ENCODE measurements around the gene TPPP3.
A peak's percentile ranks its signal among the peaks of the same experiment; 100 is the strongest.
"Not testable (repeated sequence)": the region's sequence is repeated elsewhere in the genome, so short reads cannot be mapped to it uniquely, and the experiment has no call there.

Gene TPPP3

DNA sequence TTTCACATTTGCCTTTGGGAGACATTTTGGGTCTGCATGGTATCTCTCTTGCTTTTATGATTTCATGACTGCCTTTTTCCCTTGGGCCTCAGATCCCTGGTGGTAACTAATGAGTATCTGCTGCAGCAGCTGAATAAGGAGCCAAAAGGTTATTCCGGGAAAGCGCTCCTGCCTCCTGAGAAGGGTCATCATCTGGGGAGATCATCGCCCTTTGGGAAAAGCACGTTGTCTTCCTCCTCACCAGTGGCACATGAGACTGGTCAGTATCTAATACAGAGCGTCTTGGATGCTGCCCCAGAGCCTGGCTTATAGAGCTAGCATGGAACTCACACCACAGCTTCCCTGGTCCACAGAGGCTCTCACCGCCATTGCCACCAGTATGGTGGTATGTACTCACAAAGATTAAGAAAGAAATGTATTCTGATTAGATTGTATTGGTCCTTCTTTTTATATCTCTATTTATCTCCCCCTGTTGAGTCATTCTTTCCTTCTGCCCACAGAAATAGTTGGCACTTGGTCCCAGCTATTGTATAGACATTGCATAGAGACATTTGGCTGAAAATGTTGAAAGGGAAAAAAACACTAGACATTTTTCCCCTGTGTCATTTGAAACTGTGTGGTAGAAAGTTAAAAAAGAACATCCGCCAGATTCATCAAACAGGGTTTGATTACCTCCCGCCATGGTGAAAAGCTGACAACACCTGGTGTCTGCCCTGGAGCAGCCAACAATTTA lies 8.4 kb downstream of the TPPP3 start:
- Histone ChIP-seq H3K9ac (ENCODE audit: low read length) (no peak overlapping the region), H2AFZ (ENCODE audit: low read depth, low read length) (no peak overlapping the region), H3K36me3 (ENCODE audit: control insufficient read depth in 1 of 2, insufficient read depth in 2 of 2, low read depth in 1 of 2, low read length in 2 of 2) (no peaks in the 10 kb centered on the region), H3K4me2 (ENCODE audit: low read length, poor library complexity, severe bottlenecking) (no peak overlapping the region), H2BK120ac (ENCODE audit: low read depth, low read length) (no peak overlapping the region), H3K23ac (ENCODE audit: low read length in 2 of 2) (no peak overlapping the region), H2AK5ac (ENCODE audit: low read length, severe bottlenecking) (no peak overlapping the region), H3K27ac (ENCODE audit: low read length, poor library complexity, severe bottlenecking) (no peak overlapping the region), H3K79me1 (replicated peaks; ENCODE audit: low read length, poor library complexity, severe bottlenecking) (no peaks in the 10 kb centered on the region), H2BK5ac (ENCODE audit: low read depth, low read length, poor library complexity, severe bottlenecking) (no peak overlapping the region), H3K4me3 (ENCODE audit: insufficient read depth in 1 of 2, low read depth in 1 of 2, low read length in 2 of 2) (no peak overlapping the region), H3K9me3 (ENCODE audit: control insufficient read depth, low read length) (no peaks in the 10 kb centered on the region), H2BK15ac (ENCODE audit: low read depth, poor library complexity, severe bottlenecking) (no peak overlapping the region), H3K14ac (ENCODE audit: low read length in 2 of 2) (no peak overlapping the region), H3K4ac (ENCODE audit: low read depth in 1 of 2, low read length in 2 of 2) (no peak overlapping the region), H3K4me1 (ENCODE audit: control insufficient read depth, insufficient read depth, low read depth, low read length) (no peaks in the 10 kb centered on the region), H3K27me3 (ENCODE audit: control insufficient read depth in 1 of 2, insufficient read depth in 1 of 2, low read length in 2 of 2) (peaks cover 29 to 54% of the 10 kb centered on the region in 2 experiments), H4K91ac (ENCODE audit: low read length) (no peak overlapping the region), H2BK12ac (ENCODE audit: low read length in 2 of 2) (no peak overlapping the region), H4K8ac (ENCODE audit: low read length) (no peak overlapping the region), H3K18ac (ENCODE audit: low read depth in 1 of 2, low read length in 2 of 2) (no peak overlapping the region)
- DNase-seq, result no peak
- 86% methylated on average over 7 of the region's 8 CpGs for WGBS

- Histone ChIP-seq H3K4ac (ENCODE audit: low read depth in 1 of 2, low read length in 2 of 2) (no peak overlapping the region), H3K27me3 (ENCODE audit: control insufficient read depth in 1 of 2, insufficient read depth in 1 of 2, low read length in 2 of 2) (peaks cover 25 to 49% of the 10 kb centered on the region in 2 experiments), H3K23ac (ENCODE audit: low read length in 2 of 2) (no peak overlapping the region), H2AFZ (ENCODE audit: low read depth, low read length) (no peak overlapping the region), H3K4me3 (ENCODE audit: insufficient read depth in 1 of 2, low read depth in 1 of 2, low read length in 2 of 2) (no peak overlapping the region), H4K91ac (ENCODE audit: low read length) (no peak overlapping the region), H3K4me1 (ENCODE audit: control insufficient read depth, insufficient read depth, low read depth, low read length) (no peaks in the 10 kb centered on the region), H3K79me1 (replicated peaks; ENCODE audit: low read length, poor library complexity, severe bottlenecking) (no peaks in the 10 kb centered on the region), H2BK5ac (ENCODE audit: low read depth, low read length, poor library complexity, severe bottlenecking) (no peak overlapping the region), H2AK5ac (ENCODE audit: low read length, severe bottlenecking) (no peak overlapping the region), H3K4me2 (ENCODE audit: low read length, poor library complexity, severe bottlenecking) (no peak overlapping the region), H3K14ac (ENCODE audit: low read length in 2 of 2) (no peak overlapping the region), H2BK15ac (ENCODE audit: low read depth, poor library complexity, severe bottlenecking) (no peak overlapping the region), H3K9ac (ENCODE audit: low read length) (no peak overlapping the region), H3K27ac (ENCODE audit: low read length, poor library complexity, severe bottlenecking) (no peak overlapping the region), H2BK12ac (ENCODE audit: low read length in 2 of 2) (no peak overlapping the region), H4K8ac (ENCODE audit: low read length) (no peak overlapping the region), H3K18ac (ENCODE audit: low read depth in 1 of 2, low read length in 2 of 2) (no peak overlapping the region), H3K9me3 (ENCODE audit: control insufficient read depth, low read length) (no peaks in the 10 kb centered on the region), H2BK120ac (ENCODE audit: low read depth, low read length) (no peak overlapping the region), H3K36me3 (ENCODE audit: control insufficient read depth in 1 of 2, insufficient read depth in 2 of 2, low read depth in 1 of 2, low read length in 2 of 2) (no peaks in the 10 kb centered on the region)
- no peak for DNase-seq
- 63% methylated on average over 2 of the region's 3 CpGs for WGBS
These were observed 10.0 kb downstream of the TPPP3 start for GRCh38 chr16:67383284-67383683.

GRCh38 chr16:67378642-67379041 lies 14.7 kb downstream of the TPPP3 start:
- no peak overlapping the region for H3K18ac ChIP-seq (ENCODE audit: low read depth in 1 of 2, low read length in 2 of 2)
- H2AK5ac ChIP-seq (ENCODE audit: low read length, severe bottlenecking), result no peak overlapping the region
- H3K23ac ChIP-seq (ENCODE audit: low read length in 2 of 2), result no peak overlapping the region
- H2AFZ ChIP-seq (ENCODE audit: low read depth, low read length), result no peak overlapping the region
- no peak overlapping the region for H4K8ac ChIP-seq (ENCODE audit: low read length)
- H4K91ac ChIP-seq (ENCODE audit: low read length), result no peak overlapping the region
- H3K9ac ChIP-seq (ENCODE audit: low read length), result no peak overlapping the region
- no peaks in the 10 kb centered on the region for H3K9me3 ChIP-seq (ENCODE audit: control insufficient read depth, low read length)
- 0% methylated on average over 1 of the region's 1 CpG for WGBS
- H2BK15ac ChIP-seq (ENCODE audit: low read depth, poor library complexity, severe bottlenecking), result no peak overlapping the region
- no peak overlapping the region for H2BK120ac ChIP-seq (ENCODE audit: low read depth, low read length)
- no peaks in the 10 kb centered on the region for H3K4me1 ChIP-seq (ENCODE audit: control insufficient read depth, insufficient read depth, low read depth, low read length)
- no peaks in the 10 kb centered on the region for H3K79me1 ChIP-seq (replicated peaks; ENCODE audit: low read length, poor library complexity, severe bottlenecking)
- no peak overlapping the region for H3K4ac ChIP-seq (ENCODE audit: low read depth in 1 of 2, low read length in 2 of 2)
- no peak overlapping the region for H3K14ac ChIP-seq (ENCODE audit: low read length in 2 of 2)
- no peak overlapping the region for H2BK12ac ChIP-seq (ENCODE audit: low read length in 2 of 2)
- DNase-seq, result peak; percentile 43
- no peak overlapping the region for H3K4me3 ChIP-seq (ENCODE audit: insufficient read depth in 1 of 2, low read depth in 1 of 2, low read length in 2 of 2)
- no peak overlapping the region for H3K27ac ChIP-seq (ENCODE audit: low read length, poor library complexity, severe bottlenecking)
- no peak overlapping the region for H3K4me2 ChIP-seq (ENCODE audit: low read length, poor library complexity, severe bottlenecking)
- H3K27me3 ChIP-seq (ENCODE audit: control insufficient read depth in 1 of 2, insufficient read depth in 1 of 2, low read length in 2 of 2), result peaks cover 0 to 23% of the 10 kb centered on the region in 2 experiments
- H3K36me3 ChIP-seq (ENCODE audit: control insufficient read depth in 1 of 2, insufficient read depth in 2 of 2, low read depth in 1 of 2, low read length in 2 of 2), result no peaks in the 10 kb centered on the region
- no peak overlapping the region for H2BK5ac ChIP-seq (ENCODE audit: low read depth, low read length, poor library complexity, severe bottlenecking)

DNA sequence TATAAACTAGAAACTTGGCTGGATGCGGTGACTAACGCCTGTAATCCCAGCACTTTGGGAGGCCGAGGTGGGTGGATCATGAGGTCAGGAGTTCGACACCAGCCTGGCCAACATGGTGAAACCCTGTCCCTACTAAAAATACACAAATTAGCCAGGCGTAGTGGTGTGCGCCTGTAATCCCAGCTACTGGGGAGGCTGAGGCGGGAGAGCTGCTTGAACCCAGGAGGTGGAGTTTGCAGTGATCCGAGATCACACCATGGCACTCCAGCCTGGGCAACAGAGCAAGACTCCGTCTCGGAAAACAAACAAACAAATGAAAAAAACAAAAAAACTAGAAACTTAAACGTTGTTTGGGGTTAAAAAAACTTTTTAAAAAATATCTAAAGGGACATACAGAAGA lies 17.3 kb downstream of the TPPP3 start:
- H3K9ac ChIP-seq (ENCODE audit: low read length); H4K91ac ChIP-seq (ENCODE audit: low read length); H3K4me3 ChIP-seq (ENCODE audit: insufficient read depth in 1 of 2, low read depth in 1 of 2, low read length in 2 of 2); H2AFZ ChIP-seq (ENCODE audit: low read depth, low read length); DNase-seq; H3K4ac ChIP-seq (ENCODE audit: low read depth in 1 of 2, low read length in 2 of 2); H3K79me1 ChIP-seq (replicated peaks; ENCODE audit: low read length, poor library complexity, severe bottlenecking); H3K14ac ChIP-seq (ENCODE audit: low read length in 2 of 2); H3K36me3 ChIP-seq (ENCODE audit: control insufficient read depth in 1 of 2, insufficient read depth in 2 of 2, low read depth in 1 of 2, low read length in 2 of 2); H2BK12ac ChIP-seq (ENCODE audit: low read length in 2 of 2); H2AK5ac ChIP-seq (ENCODE audit: low read length, severe bottlenecking); H4K8ac ChIP-seq (ENCODE audit: low read length); H3K4me2 ChIP-seq (ENCODE audit: low read length, poor library complexity, severe bottlenecking); H3K27ac ChIP-seq (ENCODE audit: low read length, poor library complexity, severe bottlenecking); H3K9me3 ChIP-seq (ENCODE audit: control insufficient read depth, low read length); H3K23ac ChIP-seq (ENCODE audit: low read length in 2 of 2); H2BK120ac ChIP-seq (ENCODE audit: low read depth, low read length); H2BK5ac ChIP-seq (ENCODE audit: low read depth, low read length, poor library complexity, severe bottlenecking); H3K18ac ChIP-seq (ENCODE audit: low read depth in 1 of 2, low read length in 2 of 2); H3K4me1 ChIP-seq (ENCODE audit: control insufficient read depth, insufficient read depth, low read depth, low read length); H2BK15ac ChIP-seq (ENCODE audit: low read depth, poor library complexity, severe bottlenecking): not testable (repeated sequence)
- H3K27me3 ChIP-seq (ENCODE audit: control insufficient read depth in 1 of 2, insufficient read depth in 1 of 2, low read length in 2 of 2), result peaks cover 4 to 11% of the 10 kb centered on the region in 2 experiments
- WGBS, result 93% methylated on average over 7 of the region's 11 CpGs
